HEK293 (cell line): Measurements from ENCODE around the gene SLX9.

Experiments used
- CTCF ChIA-PET: fragments of 350-600 bp; formaldehyde crosslinking; extraction: SDS; loops from one replicate; lab custom pipeline; 2021; ENCODE audit warnings: antibody characterized with exemption; lab: Yijun Ruan, JAX
- POLR2A ChIA-PET: fragments of 300-600 bp; formaldehyde crosslinking; extraction: SDS; loops from one replicate; lab custom pipeline; 2020; ENCODE audit warnings: antibody characterized with exemption, inconsistent platforms; lab: Yijun Ruan, JAX
- H3K27ac ChIP-seq: fragments of 200-500 bp; sonication (Bioruptor generic); 2 replicates; pipeline ENCODE4 v1.5.1; 2014; ENCODE audit warnings: low read depth, low read length, control low read depth, inconsistent platforms; ENCODE audit errors: extremely low read depth
- H3K36me3 ChIP-seq, 2 experiments: fragments of 200-500 bp in 1 of 2; sonication (Bioruptor generic) in 1 of 2; 1 replicate in 1 of 2; 2 replicates in 1 of 2; pipeline ENCODE4 v1.5.1; 2014 to 2017; ENCODE audit warnings: inconsistent platforms in 2 of 2, low read length in 2 of 2; ENCODE audit not compliant: control insufficient read depth in 2 of 2, insufficient read depth in 1 of 2
- H3K4me1 ChIP-seq: fragments of 200-500 bp; sonication (Bioruptor generic); 2 replicates; pipeline ENCODE4 v1.5.1; 2014; ENCODE audit warnings: mild to moderate bottlenecking, low read length, inconsistent platforms; ENCODE audit not compliant: control insufficient read depth, insufficient read depth
- H3K4me3 ChIP-seq: 2 replicates; pipeline ENCODE4 v1.5.1; 2011; ENCODE audit warnings: low read depth, mild to moderate bottlenecking, control low read depth, low read length, moderate library complexity
- H3K9me3 ChIP-seq: fragments of 200-500 bp; sonication (Bioruptor generic); 2 replicates; pipeline ENCODE4 v1.5.1; 2014; ENCODE audit warnings: low read depth, low read length, inconsistent platforms; ENCODE audit not compliant: control insufficient read depth, insufficient read depth
- BCL6B ChIP-seq: fragments of 450-650 bp; formaldehyde crosslinking; IDR thresholded peaks from 2 replicates; pipeline ENCODE4 v1.5.1; 2017; ENCODE audit warnings: missing biosample characterization, missing genetic modification characterization
- EGR2 ChIP-seq: fragments of 450-650 bp; formaldehyde crosslinking; IDR thresholded peaks from 2 replicates; pipeline ENCODE4 v1.5.1; 2016; ENCODE audit warnings: low read depth, missing biosample characterization, missing genetic modification characterization
- GLIS1 ChIP-seq: fragments of 450-650 bp; formaldehyde crosslinking; IDR thresholded peaks from 2 replicates; pipeline ENCODE4 v1.5.1; 2016; ENCODE audit warnings: missing biosample characterization, missing genetic modification characterization
- GLIS2 ChIP-seq: fragments of 450-650 bp; formaldehyde crosslinking; IDR thresholded peaks from 2 replicates; pipeline ENCODE4 v1.5.1; 2016; ENCODE audit warnings: missing biosample characterization, missing genetic modification characterization
- MYNN ChIP-seq: fragments of 450-650 bp; formaldehyde crosslinking; IDR thresholded peaks from 2 replicates; pipeline ENCODE4 v1.5.1; 2016; ENCODE audit warnings: missing biosample characterization, missing genetic modification characterization, borderline replicate concordance
- SALL2 ChIP-seq: fragments of 450-650 bp; formaldehyde crosslinking; IDR thresholded peaks from 2 replicates; pipeline ENCODE4 v1.5.0; 2017; ENCODE audit warnings: missing biosample characterization, mild to moderate bottlenecking, missing genetic modification characterization, borderline replicate concordance
- SCRT2 ChIP-seq: fragments of 450-650 bp; formaldehyde crosslinking; IDR thresholded peaks from 2 replicates; pipeline ENCODE4 v1.5.1; 2016; ENCODE audit warnings: missing biosample characterization, missing genetic modification characterization
- ZBTB17 ChIP-seq: fragments of 450-650 bp; formaldehyde crosslinking; IDR thresholded peaks from 2 replicates; pipeline ENCODE4 v1.5.1; 2016; ENCODE audit warnings: missing biosample characterization, missing genetic modification characterization
- ZFP3 ChIP-seq: fragments of 450-650 bp; formaldehyde crosslinking; IDR thresholded peaks from 2 replicates; pipeline ENCODE4 v1.5.1; 2016; ENCODE audit warnings: low read depth, missing biosample characterization, missing genetic modification characterization
- ZNF140 ChIP-seq: fragments of 450-650 bp; formaldehyde crosslinking; IDR thresholded peaks from 2 replicates; pipeline ENCODE4 v1.5.1; 2016; ENCODE audit warnings: missing biosample characterization, missing genetic modification characterization
- ZNF223 ChIP-seq: fragments of 450-650 bp; formaldehyde crosslinking; IDR thresholded peaks from 2 replicates; pipeline ENCODE4 v1.5.1; 2016; ENCODE audit warnings: missing biosample characterization, missing genetic modification characterization
- ZNF266 ChIP-seq: fragments of 450-650 bp; formaldehyde crosslinking; IDR thresholded peaks from 2 replicates; pipeline ENCODE4 v1.5.1; 2016; ENCODE audit warnings: missing biosample characterization, missing genetic modification characterization, low read depth
- ZNF341 ChIP-seq: fragments of 450-650 bp; formaldehyde crosslinking; IDR thresholded peaks from 2 replicates; pipeline ENCODE4; 2016; ENCODE audit warnings: low read depth, missing biosample characterization, missing genetic modification characterization
- ZNF404 ChIP-seq: fragments of 450-650 bp; formaldehyde crosslinking; IDR thresholded peaks from 2 replicates; pipeline ENCODE4 v1.5.1; 2017; ENCODE audit warnings: missing biosample characterization, missing genetic modification characterization
- ZNF416 ChIP-seq: fragments of 450-650 bp; formaldehyde crosslinking; IDR thresholded peaks from 2 replicates; pipeline ENCODE4 v1.5.1; 2016; ENCODE audit warnings: missing biosample characterization, missing genetic modification characterization
- ZNF600 ChIP-seq: fragments of 450-650 bp; formaldehyde crosslinking; IDR thresholded peaks from 2 replicates; pipeline ENCODE4 v1.5.1; 2016; ENCODE audit warnings: missing biosample characterization, missing genetic modification characterization
- ZNF791 ChIP-seq: fragments of 450-650 bp; formaldehyde crosslinking; IDR thresholded peaks from 2 replicates; pipeline ENCODE4 v1.5.1; 2016; ENCODE audit warnings: missing biosample characterization, missing genetic modification characterization
- ZSCAN4 ChIP-seq: fragments of 450-650 bp; formaldehyde crosslinking; IDR thresholded peaks from 2 replicates; pipeline ENCODE4 v1.5.1; 2017; ENCODE audit warnings: missing biosample characterization, missing genetic modification characterization

The SLX9 gene

DNA sequence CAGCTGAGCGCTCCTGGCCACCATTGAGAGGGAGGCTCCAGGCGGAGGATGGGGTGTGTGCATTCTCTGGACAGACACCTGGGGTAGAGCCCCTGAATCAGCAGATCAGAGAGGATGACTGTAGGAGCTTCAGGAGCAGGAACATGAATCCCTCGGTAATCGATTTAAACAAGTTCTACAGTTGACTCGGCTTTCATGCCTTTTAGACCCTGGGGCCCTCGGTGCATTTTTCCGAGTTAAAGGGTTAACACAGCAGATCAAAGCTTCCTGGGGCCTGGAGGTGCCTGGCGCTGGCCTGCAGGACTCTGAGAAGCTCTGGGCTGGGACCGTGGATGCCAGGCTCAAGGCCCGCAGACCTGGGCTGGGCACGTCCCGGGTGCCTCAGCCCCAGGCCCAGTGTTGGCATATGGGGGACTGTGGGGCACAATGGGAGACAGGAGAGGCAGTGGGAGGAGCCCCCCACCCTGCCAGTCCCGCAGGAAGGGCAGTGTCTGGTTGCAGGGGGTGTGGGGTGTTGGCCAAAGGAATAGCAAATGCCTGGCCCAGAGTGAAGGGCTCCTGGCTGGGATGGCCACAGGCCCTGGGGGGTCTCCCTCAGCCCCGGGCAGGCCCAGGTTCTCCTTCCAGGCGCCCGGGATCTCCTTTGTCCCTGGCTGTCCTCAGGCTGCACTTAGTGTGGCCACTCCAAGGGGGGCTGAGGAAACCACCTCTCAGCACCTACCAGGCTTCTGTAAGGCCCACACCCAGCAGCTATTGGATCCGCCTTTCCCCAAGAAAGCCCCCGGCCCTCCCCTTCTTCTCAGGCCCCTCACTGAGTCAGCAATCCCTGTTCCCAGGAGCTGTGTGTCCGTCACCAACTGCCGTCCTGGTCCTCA is 40.1 kb downstream of the SLX9 start:
- H3K36me3 ChIP-seq: peaks cover 0 to 22% of the 10 kb centered on the region in 2 experiments; a peak in 1 of 3 replicates
- H3K27ac ChIP-seq: peak overlapping the region; percentile 17; the same call in 1 of the 2 replicates
- POLR2A ChIA-PET: no interaction called here
- no peaks in the 10 kb centered on the region for H3K4me1 ChIP-seq
- CTCF ChIA-PET: interaction anchor here (1.7 kb wide), 1 partner anchor 157 kb away, joined by 6 read pairs; no protein-coding TSS in a partner anchor
- H3K4me3 ChIP-seq: no peak overlapping the region
- no peaks in the 10 kb centered on the region for H3K9me3 ChIP-seq
- TF ChIP-seq ZBTB17 (tag by site-specific recombination) (peak; percentile 80), ZSCAN4 (tag by site-specific recombination) (no peak), ZNF600 (no peak), ZNF404 (tag by site-specific recombination) (no peak), ZNF341 (tag by site-specific recombination) (peak; percentile 9; the same call in 1 of the 2 replicates), GLIS1 (tag by site-specific recombination) (peak; percentile 57; the same call in 1 of the 2 replicates), ZFP3 (tag by site-specific recombination) (no peak)
- TF ChIP-seq, all 188 proteins: peak for 3

DNA sequence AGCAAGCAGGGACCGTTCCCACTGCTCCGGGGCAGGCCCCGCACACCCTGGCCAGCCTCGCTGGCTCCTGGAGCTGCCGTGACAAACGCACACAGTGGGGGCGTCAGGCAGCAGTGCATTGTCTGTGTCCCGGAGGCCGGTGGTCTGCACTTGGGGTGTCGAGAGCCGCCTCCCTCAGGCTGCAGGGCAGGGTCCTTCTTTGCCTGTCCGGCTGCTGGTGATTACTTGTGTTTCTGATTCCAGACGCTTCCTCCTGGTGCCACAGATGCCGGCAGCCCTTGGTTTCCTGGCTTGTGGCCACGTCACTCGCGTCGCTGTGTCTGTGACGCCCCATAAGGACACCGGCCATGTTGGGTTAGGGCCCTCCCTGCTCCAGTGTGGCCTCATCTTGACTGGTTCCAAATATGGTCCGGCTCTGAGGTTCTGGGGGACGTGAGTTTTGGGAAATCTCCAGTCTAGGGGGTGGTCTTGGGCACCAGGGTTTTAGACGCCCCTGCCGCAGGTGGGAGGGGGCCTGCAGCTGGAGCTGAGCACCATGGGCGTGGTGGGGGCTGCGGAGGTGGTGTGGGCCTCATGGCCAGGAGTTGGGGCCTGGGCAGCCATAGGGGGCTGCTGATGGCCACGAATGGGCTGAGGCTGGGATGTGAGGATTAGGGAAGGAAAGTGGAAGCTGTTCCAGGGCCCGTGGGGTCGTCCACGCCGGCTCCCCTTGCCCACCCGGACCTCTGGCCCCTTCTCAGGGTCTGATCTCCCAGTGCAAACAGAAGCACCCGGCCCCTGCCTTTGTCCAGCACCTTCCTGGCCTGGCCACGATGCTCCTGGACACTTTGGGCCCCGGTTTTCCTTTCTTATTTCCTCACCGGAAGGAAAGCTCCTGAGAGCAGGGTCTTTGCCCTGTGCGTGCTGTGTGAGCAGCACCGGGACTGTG is 41.0 kb downstream of the SLX9 start:
- Histone ChIP-seq H3K4me1 (no peaks in the 10 kb centered on the region), H3K9me3 (no peaks in the 10 kb centered on the region), H3K4me3 (no peak overlapping the region), H3K36me3 (peaks cover 0 to 13% of the 10 kb centered on the region in 2 experiments; a peak in 1 of 3 replicates), H3K27ac (peak overlapping the region; percentile 17; the same call in 1 of the 2 replicates)
- ChIA-PET CTCF (interaction anchor here (1.7 kb wide), 1 partner anchor 156 kb away, joined by 6 read pairs; no protein-coding TSS in a partner anchor), POLR2A (no interaction called here)
- TF ChIP-seq ZNF140 (tag by site-specific recombination): no peak
- no peak for TF ChIP-seq MYNN
- no peak for TF ChIP-seq ZNF791 (tag by site-specific recombination)
- no peak for TF ChIP-seq ZNF416
- TF ChIP-seq EGR2 (tag by site-specific recombination): peak; percentile 44; the same call in 1 of the 2 replicates
- no peak for TF ChIP-seq ZNF266
- TF ChIP-seq BCL6B: no peak
- no peak for TF ChIP-seq ZNF223 (tag by site-specific recombination)
- TF ChIP-seq SCRT2 (tag by site-specific recombination): peak; percentile 12; the same call in 1 of the 2 replicates

- Histone ChIP-seq H3K4me3 (no peak overlapping the region), H3K27ac (no peak overlapping the region), H3K36me3 (no peaks in the 10 kb centered on the region), H3K4me1 (no peaks in the 10 kb centered on the region), H3K9me3 (no peaks in the 10 kb centered on the region)
- TF ChIP-seq SALL2 (no peak), GLIS2 (tag by site-specific recombination) (no peak)
- CTCF ChIA-PET: interaction anchor here (0.8 to 4.0 kb wide), 2 partner anchors 145 to 155 kb away, joined by 5 to 19 read pairs; no protein-coding TSS in a partner anchor
- POLR2A ChIA-PET: no interaction called here
Observed at GRCh38 chr21:44982558-44983250, 42.9 kb downstream of the SLX9 start.
